H1 (cell line): ENCODE results near the gene ITGB5. TPM values are rescaled to one million over a fixed set of nuclear protein-coding genes. Genes with fewer than 3 reads are reported as not detected.

Experiments used
- CTCF ChIA-PET: fragments of 300-600 bp; sonication (Branson Sonifier 250); formaldehyde crosslinking; loops from one replicate; lab custom pipeline; 2021; ENCODE audit not compliant: partially characterized antibody; lab: Charles Lee
- POLR2A ChIA-PET: fragments of 300-600 bp; sonication (Branson Sonifier 250); formaldehyde crosslinking; loops from one replicate; lab custom pipeline; 2021; ENCODE audit warnings: inconsistent platforms; ENCODE audit not compliant: partially characterized antibody; lab: Charles Lee
- DNase-seq, 2 experiments: peaks; one replicate each; pipeline versions ENCODE4 v3.0.0 to v3.0.0-alpha.2; 2010 to 2022; ENCODE audit warnings: low spot score in 2 of 2, low read depth in 1 of 2, mixed read lengths in 1 of 2
- FAIRE-seq: peaks from 2 replicates; lab custom pipeline; 2011; peaks lifted over from hg19 to GRCh38; lab: Jason Lieb, UNC
- H2AFZ ChIP-seq: 2 replicates; pipeline ENCODE4 v1.8.1; 2012; ENCODE audit warnings: low read length, inconsistent platforms
- H2AK5ac ChIP-seq: 2 replicates; pipeline ENCODE4 v1.6.1; 2013; ENCODE audit warnings: low read depth, low read length
- H2BK120ac ChIP-seq: replicated peaks from 2 replicates; pipeline ENCODE3; 2013; ENCODE audit warnings: low read depth, low read length, inconsistent platforms
- H2BK12ac ChIP-seq: 2 replicates; pipeline ENCODE4 v1.6.1; 2013; ENCODE audit warnings: low read depth, low read length
- H2BK15ac ChIP-seq: 2 replicates; pipeline ENCODE4 v1.6.1; 2013; ENCODE audit warnings: low read length
- H2BK20ac ChIP-seq: 2 replicates; pipeline ENCODE4 v1.6.1; 2013; ENCODE audit warnings: low read length
- H2BK5ac ChIP-seq: 2 replicates; pipeline ENCODE4 v1.6.1; 2013; ENCODE audit warnings: low read depth, low read length
- H3K14ac ChIP-seq: 2 replicates; pipeline ENCODE4 v1.6.1; 2013; ENCODE audit warnings: inconsistent platforms; ENCODE audit not compliant: insufficient read length
- H3K18ac ChIP-seq: 2 replicates; pipeline ENCODE4 v1.6.1; 2013; ENCODE audit warnings: low read length; ENCODE audit errors: extremely low read depth
- H3K23ac ChIP-seq: 2 replicates; pipeline ENCODE4 v1.6.1; 2013; ENCODE audit warnings: inconsistent platforms; ENCODE audit not compliant: insufficient read length
- H3K23me2 ChIP-seq: 2 replicates; pipeline ENCODE4 v1.6.1; 2013; ENCODE audit warnings: low read depth, low read length
- H3K27ac ChIP-seq: 2 replicates; pipeline ENCODE4 v1.6.1; 2011; ENCODE audit warnings: low read depth, low read length, inconsistent platforms
- H3K27me3 ChIP-seq, 4 experiments: replicated peaks in 1 of 4; 1 replicate in 1 of 4; 2 replicates in 3 of 4; pipeline versions ENCODE4 v1.6.1 to v1.8.1; 2011 to 2013; ENCODE audit warnings: low read length in 3 of 4, mild to moderate bottlenecking in 3 of 4, inconsistent platforms in 2 of 4, mixed read lengths in 2 of 4, moderate library complexity in 1 of 4; ENCODE audit not compliant: control insufficient read depth in 3 of 4, insufficient read depth in 3 of 4; ENCODE audit errors: extremely low read depth in 1 of 4
- H3K36me3 ChIP-seq, 4 experiments: 2 replicates each; pipeline versions ENCODE4 v1.6.1 to v1.8.1; 2011 to 2013; ENCODE audit warnings: mild to moderate bottlenecking in 4 of 4, low read length in 3 of 4, moderate library complexity in 2 of 4, control low read depth in 1 of 4, inconsistent platforms in 1 of 4; ENCODE audit not compliant: insufficient read depth in 4 of 4, control insufficient read depth in 2 of 4
- H3K4ac ChIP-seq: replicated peaks from 2 replicates; pipeline ENCODE3; 2013; ENCODE audit warnings: low read length, low read depth, mixed read lengths, inconsistent platforms; ENCODE audit not compliant: insufficient read length
- H3K4me1 ChIP-seq, 4 experiments: replicated peaks in 1 of 4; 1 replicate in 1 of 4; 2 replicates in 3 of 4; pipeline versions ENCODE4 v1.6.1 to v1.8.1; 2011 to 2013; ENCODE audit warnings: low read length in 3 of 4, inconsistent platforms in 2 of 4, mixed read lengths in 1 of 4; ENCODE audit not compliant: insufficient read depth in 4 of 4, control insufficient read depth in 3 of 4
- H3K4me2 ChIP-seq, 2 experiments: 2 replicates each; pipeline versions ENCODE4 v1.6.1 to v1.8.1; 2011 to 2013; ENCODE audit warnings: low read depth in 2 of 2, low read length in 2 of 2, control low read depth in 1 of 2, inconsistent platforms in 1 of 2, mild to moderate bottlenecking in 1 of 2; ENCODE audit not compliant: insufficient read depth in 1 of 2
- H3K4me3 ChIP-seq, 4 experiments: fragments of 200-600, 300-600 bp in 1 of 4; sonication (generic), shearing (Covaris generic), sonication (Bioruptor Twin) in 1 of 4; 2 replicates each; pipeline versions ENCODE4 v1.5.1 to v1.8.1; 2011 to 2016; ENCODE audit warnings: low read length in 4 of 4, low read depth in 3 of 4, control low read depth in 2 of 4, inconsistent platforms in 2 of 4, mild to moderate bottlenecking in 2 of 4, mixed read lengths in 1 of 4, moderate library complexity in 1 of 4; ENCODE audit not compliant: insufficient read depth in 2 of 4; ENCODE audit errors: extremely low read depth in 1 of 4
- H3K56ac ChIP-seq: replicated peaks from 2 replicates; pipeline ENCODE3; 2013; ENCODE audit warnings: low read depth, mild to moderate bottlenecking, mixed read lengths, low read length, inconsistent platforms; ENCODE audit not compliant: insufficient read length
- H3K79me1 ChIP-seq: 2 replicates; pipeline ENCODE4 v1.6.1; 2013; ENCODE audit warnings: low read depth, low read length, control low read depth
- H3K79me2 ChIP-seq, 2 experiments: 2 replicates each; pipeline versions ENCODE4 v1.6.1 to v1.8.1; 2012 to 2013; ENCODE audit warnings: low read length in 2 of 2, mild to moderate bottlenecking in 2 of 2, inconsistent platforms in 1 of 2; ENCODE audit not compliant: insufficient read depth in 2 of 2, control insufficient read depth in 1 of 2
- H3K9ac ChIP-seq, 4 experiments: replicated peaks in 1 of 4; 1 replicate in 1 of 4; 2 replicates in 3 of 4; pipeline versions ENCODE4 v1.6.1 to v1.8.1; 2011 to 2013; ENCODE audit warnings: low read depth in 3 of 4, low read length in 3 of 4, control low read depth in 2 of 4, mild to moderate bottlenecking in 2 of 4, moderate library complexity in 2 of 4, inconsistent platforms in 1 of 4; ENCODE audit errors: extremely low read depth in 1 of 4
- H3K9me3 ChIP-seq, 2 experiments: 2 replicates each; pipeline versions ENCODE4 v1.6.1 to v1.8.1; 2012 to 2013; ENCODE audit warnings: mild to moderate bottlenecking in 2 of 2, moderate library complexity in 2 of 2, control low read depth in 1 of 2, inconsistent platforms in 1 of 2, low read depth in 1 of 2, low read length in 1 of 2, mixed read lengths in 1 of 2; ENCODE audit not compliant: insufficient read depth in 2 of 2
- H4K20me1 ChIP-seq, 2 experiments: replicated peaks in 1 of 2; 2 replicates each; pipeline versions ENCODE3 to v1.8.1; 2011 to 2013; ENCODE audit warnings: inconsistent platforms in 2 of 2, low read length in 2 of 2, mild to moderate bottlenecking in 1 of 2; ENCODE audit not compliant: insufficient read depth in 2 of 2, control insufficient read depth in 1 of 2
- H4K5ac ChIP-seq: 2 replicates; pipeline ENCODE4 v1.6.1; 2013; ENCODE audit warnings: low read length, low read depth, mixed read lengths, inconsistent platforms; ENCODE audit not compliant: insufficient read length
- H4K8ac ChIP-seq: 2 replicates; pipeline ENCODE4 v1.8.0; 2013; ENCODE audit warnings: mild to moderate bottlenecking, moderate library complexity, low read length, inconsistent platforms; ENCODE audit not compliant: insufficient read depth; ENCODE audit errors: extremely low read depth
- H4K91ac ChIP-seq: replicated peaks from 2 replicates; pipeline ENCODE3; 2013; ENCODE audit warnings: low read length, mixed read lengths, inconsistent platforms; ENCODE audit not compliant: insufficient read length
- BCL11A ChIP-seq, 2 experiments: IDR thresholded peaks; one replicate each; pipeline ENCODE4 v1.6.1; 2011; ENCODE audit warnings: low read depth in 2 of 2, low read length in 2 of 2, mild to moderate bottlenecking in 2 of 2
- CBX8 ChIP-seq: fragments of 300-800, 300-1000 bp; sonication (generic); IDR thresholded peaks from 2 replicates; pipeline ENCODE4 v1.7.1; 2016; ENCODE audit warnings: low read depth, low read length, borderline replicate concordance
- EZH2 ChIP-seq: fragments of 200-600 bp; sonication (generic); IDR thresholded peaks from 2 replicates; pipeline ENCODE4 v1.7.1; 2012; ENCODE audit warnings: low read depth, mild to moderate bottlenecking, moderate library complexity, low read length, inconsistent platforms; ENCODE audit not compliant: severe bottlenecking
- KDM4A ChIP-seq: IDR thresholded peaks from one replicate; pipeline ENCODE4 v1.7.1; 2012; ENCODE audit warnings: low read depth, mild to moderate bottlenecking, moderate library complexity, low read length, inconsistent platforms; ENCODE audit not compliant: severe bottlenecking
- POLR2A ChIP-seq, 2 experiments: IDR thresholded peaks; 1 replicate in 1 of 2; 2 replicates in 1 of 2; pipeline ENCODE4 v1.6.1; 2011; ENCODE audit warnings: low read depth in 2 of 2, low read length in 2 of 2, mild to moderate bottlenecking in 2 of 2; ENCODE audit errors: control extremely low read depth in 1 of 2
- RXRA ChIP-seq: IDR thresholded peaks from 2 replicates; pipeline ENCODE4 v1.6.1; 2011; ENCODE audit warnings: low read depth, mild to moderate bottlenecking, low read length, moderate library complexity; ENCODE audit not compliant: insufficient read depth
- TAF1 ChIP-seq: IDR thresholded peaks from 2 replicates; pipeline ENCODE4 v1.6.1; 2011; ENCODE audit warnings: mild to moderate bottlenecking, low read depth, low read length
- ZNF274 ChIP-seq: IDR thresholded peaks from 2 replicates; pipeline ENCODE4 v1.7.0; 2012; ENCODE audit warnings: low read length, borderline replicate concordance; ENCODE audit errors: extremely low read depth
- WGBS, 2 experiments: shearing (Covaris generic) in 1 of 2; methylation state at CpG; one replicate each; pipeline versions ENCODE4 v1.1.6 to v1.1.7; 2013 to 2015; ENCODE audit warnings: low lambda C conversion rate in 2 of 2, mixed read lengths in 2 of 2, inconsistent platforms in 1 of 2, low coverage in 1 of 2, missing lambda C conversion rate in 1 of 2; ENCODE audit not compliant: insufficient replicate concordance in 2 of 2, insufficient coverage in 1 of 2, insufficient read length in 1 of 2; ENCODE audit errors: extremely low coverage in 1 of 2, missing lambda C conversion rate in 1 of 2; 5-methylcytosine and 5-hydroxymethylcytosine counted together
- polyA plus RNA-seq, 7 experiments: library from polyadenylated mRNA; depleted of rRNA in 3 of 7; stranded (reverse) in 5 of 7; unstranded in 2 of 7; fragments of >200 nt in 5 of 7; fragments of 200-250 nt in 2 of 7; gene quantifications; 1 replicate in 5 of 7; 2 replicates in 1 of 7; 4 replicates in 1 of 7; pipeline versions ENCODE4 v1.2.1 to v1.2.3, GENCODE V29; 2011 to 2013; ENCODE audit warnings: missing spikeins in 2 of 7, mixed read lengths in 2 of 7
- total RNA-seq: library from RNA; stranded (reverse); fragmentation: NEBNext Ultra II Directional; extraction: Animal tissue kit (Norgen Biotek cat#: 25700); gene quantifications from 2 replicates; pipeline ENCODE4 v1.2.1, GENCODE V29; 2021

The ITGB5 gene
- total and polyA plus RNA-seq, 2 of the 8 experiments (the other 6 are each of a cell fraction or from before 2014, with no cell fraction given) = 101 to 268 TPM

DNA sequence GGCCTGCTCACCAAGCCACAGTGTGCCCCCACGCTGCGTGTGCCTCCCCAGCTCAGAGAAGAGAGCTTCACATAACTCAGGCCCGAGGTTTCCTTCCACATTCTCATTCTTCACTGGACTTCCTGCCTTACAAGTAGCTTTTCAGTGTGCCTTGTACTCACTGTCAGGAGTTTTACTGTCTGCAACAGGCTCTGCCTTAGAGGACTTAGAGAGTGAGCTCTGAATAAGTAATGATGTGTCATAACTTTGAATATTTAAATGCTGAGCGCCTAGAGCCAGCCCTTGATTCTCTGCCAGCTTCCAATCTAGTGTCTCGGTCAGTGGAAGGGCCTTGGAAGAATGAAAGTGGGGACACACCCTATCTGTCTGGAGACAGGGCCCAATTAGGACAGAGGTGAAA is 41.8 kb downstream of the ITGB5 start:
- FAIRE-seq (no peak), DNase-seq (no peak)
- no peak overlapping the region for H3K4me2 ChIP-seq
- H4K8ac ChIP-seq = no peak overlapping the region
- no peaks in the 10 kb centered on the region for H3K9me3 ChIP-seq
- H2BK15ac ChIP-seq = no peak overlapping the region
- H4K91ac ChIP-seq = no peak overlapping the region
- no peak overlapping the region for H3K18ac ChIP-seq
- no peak overlapping the region for H4K5ac ChIP-seq
- no peak overlapping the region for H3K56ac ChIP-seq
- H3K36me3 ChIP-seq = peaks cover 2 to 26% (median 9%) of the 10 kb centered on the region in 4 experiments
- H3K4me3 ChIP-seq = no peak overlapping the region
- no peak overlapping the region for H3K9ac ChIP-seq
- 0 out of 4 replicates have a peak, but pooled peaks cover 0 to 4% of the 10 kb centered on the region in 2 experiments for H3K79me2 ChIP-seq
- no peak overlapping the region for H2AFZ ChIP-seq
- H2BK12ac ChIP-seq = no peak overlapping the region
- POLR2A ChIA-PET = interaction anchor here (0.7 to 2.0 kb wide), 11 partner anchors 8 to 54 kb away, joined by 3 to 7 read pairs (median 4); no protein-coding TSS in a partner anchor
- 93% methylated on average over 5 of the region's 5 CpGs; no CpG with 5 or more reads in 1 of the 2 experiments for WGBS, 2 experiments
- no peaks in the 10 kb centered on the region for H3K23me2 ChIP-seq
- H3K4ac ChIP-seq = no peak overlapping the region
- H4K20me1 ChIP-seq = no peaks in the 10 kb centered on the region
- no peaks in the 10 kb centered on the region; the same call in 1 of the 2 replicates for H3K79me1 ChIP-seq
- H3K27me3 ChIP-seq = no peaks in the 10 kb centered on the region; a peak in 1 of 7 replicates
- peaks cover 0 to 5% (median 0%) of the 10 kb centered on the region in 4 experiments; a peak in 2 of 7 replicates for H3K4me1 ChIP-seq
- TF ChIP-seq RXRA (no peak), KDM4A (no peak), ZNF274 (no peak), CBX8 (no peak), BCL11A (IDR thresholded peaks at IDR 0.05; ENCODE audit: low read depth in 2 of 2, low read length in 2 of 2) (no peak), POLR2A (IDR thresholded peaks at IDR 0.05; ENCODE audit: control extremely low read depth in 1 of 2, low read depth in 2 of 2, low read length in 2 of 2) (no peak), TAF1 (no peak), EZH2 (no peak)
- TF ChIP-seq, all 59 proteins: peak for 0
- Histone ChIP-seq H2BK20ac (no peak overlapping the region), H2AK5ac (no peak overlapping the region), H3K14ac (no peak overlapping the region), H2BK120ac (no peak overlapping the region), H3K27ac (no peak overlapping the region), H2BK5ac (no peak overlapping the region), H3K23ac (no peak overlapping the region)
- CTCF ChIA-PET = interaction anchor here (0.8 to 2.4 kb wide), 10 partner anchors 10 to 84 kb away, joined by 3 to 14 read pairs (median 4); no protein-coding TSS in a partner anchor
